ENCODE data around the gene SHMT2. TPM values are rescaled to one million over a fixed set of nuclear protein-coding genes. Genes with fewer than 3 reads are reported as not detected.

Gene SHMT2
- total RNA-seq, 1 experiment from 2014 or later: 297 TPM

- TF ChIP-seq, protein P1, sequence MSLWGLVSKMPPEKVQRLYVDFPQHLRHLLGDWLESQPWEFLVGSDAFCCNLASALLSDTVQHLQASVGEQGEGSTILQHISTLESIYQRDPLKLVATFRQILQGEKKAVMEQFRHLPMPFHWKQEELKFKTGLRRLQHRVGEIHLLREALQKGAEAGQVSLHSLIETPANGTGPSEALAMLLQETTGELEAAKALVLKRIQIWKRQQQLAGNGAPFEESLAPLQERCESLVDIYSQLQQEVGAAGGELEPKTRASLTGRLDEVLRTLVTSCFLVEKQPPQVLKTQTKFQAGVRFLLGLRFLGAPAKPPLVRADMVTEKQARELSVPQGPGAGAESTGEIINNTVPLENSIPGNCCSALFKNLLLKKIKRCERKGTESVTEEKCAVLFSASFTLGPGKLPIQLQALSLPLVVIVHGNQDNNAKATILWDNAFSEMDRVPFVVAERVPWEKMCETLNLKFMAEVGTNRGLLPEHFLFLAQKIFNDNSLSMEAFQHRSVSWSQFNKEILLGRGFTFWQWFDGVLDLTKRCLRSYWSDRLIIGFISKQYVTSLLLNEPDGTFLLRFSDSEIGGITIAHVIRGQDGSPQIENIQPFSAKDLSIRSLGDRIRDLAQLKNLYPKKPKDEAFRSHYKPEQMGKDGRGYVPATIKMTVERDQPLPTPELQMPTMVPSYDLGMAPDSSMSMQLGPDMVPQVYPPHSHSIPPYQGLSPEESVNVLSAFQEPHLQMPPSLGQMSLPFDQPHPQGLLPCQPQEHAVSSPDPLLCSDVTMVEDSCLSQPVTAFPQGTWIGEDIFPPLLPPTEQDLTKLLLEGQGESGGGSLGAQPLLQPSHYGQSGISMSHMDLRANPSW (CRISPR knock-in tag; conservative IDR thresholded peaks at IDR 0.05; ENCODE audit: low read depth): no peak
- no peak for TF ChIP-seq ARID4B (CRISPR knock-in tag; IDR thresholded peaks at IDR 0.05; ENCODE audit: borderline replicate concordance)
These were observed 10.1 kb upstream of the SHMT2 start (continued) for GRCh38 chr12:57219205-57219992.

GRCh38 chr12:57219993-57220754 is 9.3 kb upstream of the SHMT2 start:
- ChIA-PET CTCF (interaction anchor here (0.7 to 1.8 kb wide), 7 partner anchors 9 to 37 kb away, joined by 3 to 22 read pairs (median 4); partner anchors contain the start of gene SHMT2), POLR2A (interaction anchor here (0.9 to 1.3 kb wide), 2 partner anchors 9 to 10 kb away, joined by 3 to 5 read pairs; partner anchors contain the start of gene SHMT2)
- Mint-ChIP-seq H3K4me3 (peak overlapping the region; percentile 62), H3K9me3 (no peaks in the 10 kb centered on the region), H3K27me3 (ENCODE audit: low read depth) (peaks cover 92% of the 10 kb centered on the region), H3K27ac (no peak overlapping the region), H3K4me1 (peaks cover 55% of the 10 kb centered on the region), H3K36me3 (no peaks in the 10 kb centered on the region)
- no peak for ATAC-seq
- no peak for DNase-seq (ENCODE audit: low spot score)
- TF ChIP-seq GABPB1 (CRISPR knock-in tag; IDR thresholded peaks at IDR 0.05) (no peak), ZNF219 (CRISPR knock-in tag; IDR thresholded peaks at IDR 0.05; ENCODE audit: borderline replicate concordance) (no peak), NFE2L1 (CRISPR knock-in tag; IDR thresholded peaks at IDR 0.05) (no peak), GRHL2 (CRISPR knock-in tag; IDR thresholded peaks at IDR 0.05; ENCODE audit: insufficient replicate concordance, severe bottlenecking) (no peak), JUN (CRISPR knock-in tag; IDR thresholded peaks at IDR 0.05) (no peak), NR3C1 (CRISPR knock-in tag; conservative IDR thresholded peaks at IDR 0.05; ENCODE audit: low read depth) (no peak), AR (CRISPR knock-in tag; IDR thresholded peaks at IDR 0.05) (no peak), CDX4 (CRISPR knock-in tag; IDR thresholded peaks at IDR 0.05; ENCODE audit: borderline replicate concordance) (no peak), SOX15 (CRISPR knock-in tag; IDR thresholded peaks at IDR 0.05) (no peak), ATF2 (CRISPR knock-in tag; IDR thresholded peaks at IDR 0.05; ENCODE audit: borderline replicate concordance, low read depth) (no peak), MYBL2 (CRISPR knock-in tag; IDR thresholded peaks at IDR 0.05) (no peak), ZSCAN18 (CRISPR knock-in tag; IDR thresholded peaks at IDR 0.05) (no peak)
